Heart left ventricle (tissue), 16 donors: ENCODE measurements around the gene C5orf22. TPM values are rescaled to one million over a fixed set of nuclear protein-coding genes. Genes with fewer than 3 reads are reported as not detected.
A peak's percentile ranks its signal among the peaks of the same experiment; 100 is the strongest.

Experiments
- ATAC-seq, 4 donors: fragments of 200-7000 bp; cut with Tn5 transposase; one replicate each; pipeline ENCODE4 v1.9.1; 2020 to 2022; ENCODE audit warnings: moderate library complexity in 4 of 4, mild to moderate bottlenecking in 3 of 4, moderate number of reproducible peaks in 1 of 4
- DNase-seq, 5 donors: peaks; one replicate each; pipeline ENCODE4 v3.0.0-alpha.2; 2020
- H3K27ac ChIP-seq, 12 donors: fragments of 200-600 bp; sonication (generic) in 4 of 12; one replicate each; pipeline versions ENCODE4 v1.5.0 to v1.8.0; 2016 to 2022; ENCODE audit warnings: mild to moderate bottlenecking in 2 of 12
- H3K27me3 ChIP-seq, 9 donors: fragments of 200-600 bp; sonication (generic) in 2 of 9; one replicate each; pipeline versions ENCODE4 v1.5.1 to v1.8.0; 2016 to 2022; ENCODE audit warnings: mild to moderate bottlenecking in 3 of 9
- H3K36me3 ChIP-seq, 9 donors: fragments of 200-600 bp; sonication (generic) in 2 of 9; one replicate each; pipeline versions ENCODE4 v1.5.0 to v1.8.0; 2018 to 2022; ENCODE audit warnings: mild to moderate bottlenecking in 2 of 9
- H3K4me1 ChIP-seq, 12 donors: fragments of 200-600 bp; sonication (generic) in 4 of 12; one replicate each; pipeline versions ENCODE4 v1.5.0 to v1.8.0; 2016 to 2022; ENCODE audit warnings: mild to moderate bottlenecking in 3 of 12
- H3K4me3 ChIP-seq, 12 donors: fragments of 200-600 bp; sonication (generic) in 4 of 12; one replicate each; pipeline versions ENCODE4 v1.5.0 to v1.8.0; 2017 to 2022; ENCODE audit warnings: mild to moderate bottlenecking in 9 of 12, moderate library complexity in 4 of 12
- H3K9me3 ChIP-seq, 12 donors: fragments of 200-600 bp; sonication (generic) in 4 of 12; one replicate each; pipeline versions ENCODE4 v1.5.0 to v1.8.0; 2016 to 2022; ENCODE audit warnings: mild to moderate bottlenecking in 1 of 12
- CTCF ChIP-seq, 12 donors: fragments of 200-600 bp; sonication (generic) in 4 of 12; IDR thresholded peaks; one replicate each; pipeline versions ENCODE4 v1.5.0 to v1.8.0; 2018 to 2022; ENCODE audit warnings: antibody characterized with exemption in 12 of 12, mild to moderate bottlenecking in 5 of 12
- POLR2A ChIP-seq, 2 donors: fragments of 450-650 bp; IDR thresholded peaks; one replicate each; pipeline ENCODE4 v1.6.1; 2017; ENCODE audit warnings: antibody characterized with exemption in 2 of 2, mild to moderate bottlenecking in 2 of 2, moderate library complexity in 2 of 2
- WGBS, 4 donors: extraction: QIAGEN DNeasy Blood & Tissue Kit in 2 of 4; methylation state at CpG; one replicate each; pipeline versions ENCODE4 v1.1.5 to v1.1.7; 2013 to 2018; 5-methylcytosine and 5-hydroxymethylcytosine counted together
- intact Hi-C, 10 donors: fragments of 100-400 bp; cut with DNase I; formaldehyde crosslinking; loops; one replicate each; pipeline versions ENCODE4 v1.11.1 to v1.14.2; 2022
- long read RNA-seq, 3 donors: library from polyadenylated mRNA; unstranded; transcript quantifications; one replicate each; pipeline ENCODE4 v2.0.0, GENCODE V29; 2020 to 2021
- polyA plus RNA-seq, 2 donors: library from polyadenylated mRNA; stranded (reverse); fragments of 200-250 nt; gene quantifications; one replicate each; pipeline ENCODE4 v1.2.3, GENCODE V29; 2013
- total RNA-seq, 9 donors: library from RNA; depleted of rRNA in 2 of 9; stranded (reverse); fragments of >200 nt in 2 of 9; fragmentation: NEBNext Ultra II Directional in 3 of 9; extraction: Animal tissue kit (Norgen Biotek cat#: 25700) in 3 of 9; gene quantifications; one replicate each; pipeline versions ENCODE4 v1.1.0 to v1.2.4, GENCODE V29; 2016 to 2023
- donor health status: ischemic (EF 13 %, LVEDD 7.1; RV severe dilation, severe dysfunction).
- donor health status: healthy with polysubstance abuse.
- donor health status: DM: no; HTN: yes; CAD: no.
- donor health status: DM: no; HTN: no; CAD: no.
- donor health status: ischemic (EF 25% LVEDD 6.9; RV normal size, moderate dysfunction).
- donor health status: ischemic (EF 25% LVEDD 5.7; RV mildly dilated, moderate dysfunction).
- donor health status: healthy.
- donor health status: DM: yes; HTN: yes; CAD: no.
- donor health status: ischemic (EF 35%, LVEDD 5.7; RV mildly dilated, moderate dysfunction).
- donor health status: nonischemic (EF 11% LVEDD 7.7; RV severe dilation, severe dysfunction).
- donor health status: DM: yes; HTN: yes; CAD: no.
- donor health status: PGD.
- donor health status: ischemic (EF 29% LVEDD 5.4; RV normal size, mild dysfunction).
- donor health status: nonischemic (EF 23%, LVEDD 6.1; RV moderate dilation, normal function).

The C5orf22 gene
- total RNA-seq (10 to 100 TPM; 19.4 to 28.9 (median 25.8) TPM), polyA plus RNA-seq (10 to 100 TPM in 1 of 2 donors, 1 to 10 TPM in 1; 8.5 to 22.1 TPM)
- long read RNA-seq, donor 1, transcript C5orf22-201 (9 exons, 3,612 nt) = major isoform, 38 of 43 reads
- long read RNA-seq, donor 1, partial matches to known transcripts = 2 of 43 reads
- long read RNA-seq, donor 1, other reads (novel, unspliced or antisense) = 3 of 43 reads
- long read RNA-seq, donor 2, transcript C5orf22-201 (9 exons, 3,612 nt) = major isoform, 105 of 140 reads
- long read RNA-seq, donor 2, partial matches to known transcripts = 12 of 140 reads
- long read RNA-seq, donor 2, other reads (novel, unspliced or antisense) = 23 of 140 reads
- long read RNA-seq, donor 3, transcript C5orf22-201 (9 exons, 3,612 nt) = major isoform, 31 of 38 reads
- long read RNA-seq, donor 3, partial matches to known transcripts = 1 of 38 reads
- long read RNA-seq, donor 3, other reads (novel, unspliced or antisense) = 3 of 38 reads

- peaks cover 0 to 59% (median 49%) of the 10 kb centered on the region in 9 donors for H3K36me3 ChIP-seq
- intact Hi-C loops = no loop called here
- DNase-seq (peak; percentile 96 to 97 (median 96)), ATAC-seq (peak; percentile 99)
- peak within 1 kb of the TSS in 11 of 12 donors; percentile 65 to 85 (median 75) for H3K27ac ChIP-seq
- TF ChIP-seq POLR2A (IDR thresholded peaks at IDR 0.05) (peak in 1 of 2 donors; percentile 80), CTCF (IDR thresholded peaks at IDR 0.05) (peak in 6 of 12 donors; percentile 9 to 32 (median 17))
- peaks cover 8 to 32% (median 26%) of the 10 kb centered on the region in 12 donors for H3K4me1 ChIP-seq
- WGBS, 4 donors = 0 to 1% (median 0%) methylated on average over 32 to 52 of the region's 52 CpGs
- H3K27me3 ChIP-seq = no peaks in the 10 kb centered on the region
- H3K4me3 ChIP-seq = peak within 1 kb of the TSS; percentile 47 to 94 (median 82)
- no peaks in the 10 kb centered on the region for H3K9me3 ChIP-seq
Measured at GRCh38 chr5:31531888-31532547, at the start of gene C5orf22, which contains the start of gene DROSHA. Gene C5orf22, plus strand, starts transcription at chr5:31532301. Its CDS starts 92 bp downstream, at chr5:31532393. Gene DROSHA, minus strand, starts transcription at chr5:31532093. Its CDS starts 3,034 bp downstream, at chr5:31529059.

- Histone ChIP-seq H3K36me3 (peaks cover 0 to 97% (median 82%) of the 10 kb centered on the region in 9 donors), H3K27ac (no peak overlapping the region)
Measured at GRCh38 chr5:31485376-31486207, 46.5 kb upstream of the C5orf22 start.

GRCh38 chr5:31486441-31486840, 45.7 kb upstream of the C5orf22 start:
- intact Hi-C loops = no loop called here
- no peak overlapping the region for H3K4me3 ChIP-seq
- H3K36me3 ChIP-seq = peaks cover 0 to 97% (median 85%) of the 10 kb centered on the region in 9 donors
- no peaks in the 10 kb centered on the region for H3K27me3 ChIP-seq
- H3K9me3 ChIP-seq = no peaks in the 10 kb centered on the region
- H3K27ac ChIP-seq = no peak overlapping the region
- H3K4me1 ChIP-seq = no peaks in the 10 kb centered on the region
- ATAC-seq (no peak), DNase-seq (no peak)
- TF ChIP-seq POLR2A (IDR thresholded peaks at IDR 0.05) (no peak), CTCF (IDR thresholded peaks at IDR 0.05) (no peak)
- WGBS, 4 donors = 92 to 95% (median 93%) methylated on average over 6 of the region's 6 CpGs

More at GRCh38 chr5:31485376-31486207, 46.5 kb upstream of the C5orf22 start:
- Histone ChIP-seq H3K4me1 (no peaks in the 10 kb centered on the region), H3K27me3 (no peaks in the 10 kb centered on the region), H3K9me3 (no peaks in the 10 kb centered on the region), H3K4me3 (no peak overlapping the region)
- no peak for DNase-seq
- no peak for ATAC-seq
- TF ChIP-seq CTCF (IDR thresholded peaks at IDR 0.05) = no peak
- no peak for TF ChIP-seq POLR2A (IDR thresholded peaks at IDR 0.05)
- 90 to 95% (median 93%) methylated on average over 7 of the region's 7 CpGs for WGBS, 4 donors
- intact Hi-C loops = no loop called here
